HCT116 (cell line): ENCODE measurements around the gene HS6ST3. TPM values are rescaled to one million over a fixed set of nuclear protein-coding genes. Genes with fewer than 3 reads are reported as not detected.
A peak's percentile ranks its signal among the peaks of the same experiment; 100 is the strongest.

Experiments
- ATAC-seq: fragments of 200-7000 bp; cut with Tn5 transposase; 2 replicates; pipeline ENCODE4 v1.9.1; 2020; ENCODE audit warnings: mild to moderate bottlenecking, moderate library complexity
- BruUV-seq: library from RNA; stranded (reverse); fragments of 400-500 nt; replicated peaks from 2 replicates; lab custom pipeline; 2021; lab: Mats Ljungman, UMichigan
- CTCF ChIA-PET: fragments of 300-600 bp; sonication (Branson Sonifier 250); formaldehyde crosslinking; loops from one replicate; lab custom pipeline; 2021; ENCODE audit warnings: antibody characterized with exemption; lab: Charles Lee
- POLR2A ChIA-PET: fragments of 300-600, 350-600 bp; sonication (Branson Sonifier 250); formaldehyde crosslinking; loops from one replicate; lab custom pipeline; 2021; ENCODE audit warnings: antibody characterized with exemption; lab: Charles Lee
- RAD21 ChIA-PET, 2 experiments: fragments of 300-600 bp; sonication (Branson Sonifier 250); formaldehyde crosslinking; loops; one replicate each; lab custom pipeline; 2023; ENCODE audit warnings: low total read pairs in 2 of 2; ENCODE audit not compliant: uncharacterized antibody in 2 of 2, unreplicated experiment in 2 of 2, low non-redundant PET in 1 of 2; lab: Charles Lee
- DNase-seq: peaks from one replicate; pipeline ENCODE4 v3.0.0-alpha.2; 2010; ENCODE audit warnings: low read depth, low spot score
- H2AFZ ChIP-seq: fragments of 200-600 bp; shearing (Covaris generic), sonication (generic); 2 replicates; pipeline ENCODE4 v1.6.1; 2017; ENCODE audit warnings: low read depth, mixed run types, mixed read lengths, antibody characterized with exemption, low read length; ENCODE audit not compliant: poor library complexity, severe bottlenecking
- H3K27ac ChIP-seq: 2 replicates; pipeline ENCODE4 v1.5.1; 2012; ENCODE audit warnings: low read depth, low read length
- H3K27me3 ChIP-seq: fragments of 200-600 bp; sonication (generic); 2 replicates; pipeline ENCODE4 v1.6.1; 2016; ENCODE audit warnings: mixed run types, low read length, mixed read lengths; ENCODE audit not compliant: insufficient read depth
- H3K36me3 ChIP-seq, 2 experiments: fragments of 200-500 bp in 1 of 2; fragments of 200-600 bp in 1 of 2; sonication (Bioruptor generic) in 1 of 2; sonication (generic) in 1 of 2; 2 replicates each; pipeline versions ENCODE4 v1.5.1 to v1.6.1; 2014 to 2016; ENCODE audit warnings: low read length in 2 of 2, inconsistent platforms in 1 of 2, mixed read lengths in 1 of 2, mixed run types in 1 of 2; ENCODE audit not compliant: insufficient read depth in 2 of 2, control insufficient read depth in 1 of 2
- H3K4me1 ChIP-seq, 2 experiments: fragments of 200-600 bp in 1 of 2; sonication (generic) in 1 of 2; 2 replicates each; pipeline versions ENCODE4 v1.5.1 to v1.6.1; 2012 to 2017; ENCODE audit warnings: low read length in 2 of 2, inconsistent platforms in 1 of 2, mild to moderate bottlenecking in 1 of 2, mixed read lengths in 1 of 2, mixed run types in 1 of 2, moderate library complexity in 1 of 2; ENCODE audit not compliant: insufficient read depth in 2 of 2, control insufficient read depth in 1 of 2
- H3K4me2 ChIP-seq: fragments of 200-600 bp; sonication (generic); 2 replicates; pipeline ENCODE4 v1.6.1; 2017; ENCODE audit warnings: mixed run types, low read length, mixed read lengths
- H3K4me3 ChIP-seq, 2 experiments: fragments of 200-600 bp in 1 of 2; sonication (generic) in 1 of 2; replicated peaks in 1 of 2; 2 replicates each; pipeline ENCODE4 v1.5.1; 2011 to 2016; ENCODE audit warnings: low read length in 2 of 2, control low read depth in 1 of 2, low read depth in 1 of 2, mild to moderate bottlenecking in 1 of 2, mixed read lengths in 1 of 2, mixed run types in 1 of 2
- H3K79me2 ChIP-seq: fragments of 200-600 bp; sonication (generic); 2 replicates; pipeline ENCODE4 v1.6.1; 2017; ENCODE audit warnings: mild to moderate bottlenecking, mixed run types, low read length, moderate library complexity, mixed read lengths; ENCODE audit not compliant: insufficient read depth
- H3K9ac ChIP-seq: fragments of 200-600 bp; sonication (generic); 2 replicates; pipeline ENCODE4 v1.6.1; 2016; ENCODE audit warnings: low read length, mixed read lengths
- H3K9me2 ChIP-seq: fragments of 200-600 bp; sonication (generic), shearing (Covaris generic); 2 replicates; pipeline ENCODE4 v1.6.1; 2017; ENCODE audit warnings: mixed run types, mild to moderate bottlenecking, moderate library complexity; ENCODE audit not compliant: insufficient read depth
- H3K9me3 ChIP-seq, 2 experiments: fragments of 200-500 bp in 1 of 2; fragments of 200-600 bp in 1 of 2; sonication (Bioruptor generic) in 1 of 2; sonication (generic) in 1 of 2; 2 replicates each; pipeline ENCODE4 v1.6.1; 2014 to 2017; ENCODE audit warnings: low read length in 2 of 2, mixed read lengths in 2 of 2, inconsistent platforms in 1 of 2, low read depth in 1 of 2, mild to moderate bottlenecking in 1 of 2, mixed run types in 1 of 2, moderate library complexity in 1 of 2; ENCODE audit not compliant: control insufficient read depth in 1 of 2, insufficient read depth in 1 of 2
- H4K20me1 ChIP-seq: fragments of 200-600 bp; sonication (generic), shearing (Covaris generic); 2 replicates; pipeline ENCODE4 v1.6.1; 2017; ENCODE audit warnings: mixed run types, mild to moderate bottlenecking, moderate library complexity; ENCODE audit not compliant: insufficient read depth
- CBX3 ChIP-seq: IDR thresholded peaks from 2 replicates; pipeline ENCODE4 v1.6.1; 2012; ENCODE audit warnings: low read depth
- CEBPB ChIP-seq: IDR thresholded peaks from 2 replicates; pipeline ENCODE4 v1.6.1; 2012; ENCODE audit warnings: low read depth
- EGR1 ChIP-seq: IDR thresholded peaks from 2 replicates; pipeline ENCODE4 v1.6.1; 2012; ENCODE audit warnings: low read depth
- EZH2 ChIP-seq: fragments of 200-600 bp; sonication (generic); IDR thresholded peaks from 2 replicates; pipeline ENCODE4 v1.6.1; 2017; ENCODE audit warnings: antibody characterized with exemption, mixed run types
- JUND ChIP-seq: IDR thresholded peaks from 2 replicates; pipeline ENCODE4 v1.6.1; 2012
- POLR2A ChIP-seq: IDR thresholded peaks from 2 replicates; pipeline ENCODE4 v1.7.0; 2011; ENCODE audit warnings: borderline replicate concordance; ENCODE audit not compliant: insufficient read depth, insufficient read length; ENCODE audit errors: extremely low read depth
- POLR2AphosphoS5 ChIP-seq: IDR thresholded peaks from 2 replicates; pipeline ENCODE4 v1.6.1; 2011; ENCODE audit warnings: mild to moderate bottlenecking, low read depth, low read length, moderate library complexity
- SP1 ChIP-seq: IDR thresholded peaks from 2 replicates; pipeline ENCODE4 v1.6.1; 2012; ENCODE audit warnings: low read depth
- YY1 ChIP-seq: IDR thresholded peaks from 2 replicates; pipeline ENCODE4 v1.6.1; 2011; ENCODE audit warnings: low read length, low read depth, moderate library complexity, mild to moderate bottlenecking; ENCODE audit not compliant: insufficient replicate concordance; ENCODE audit errors: extremely low read depth
- ZBTB33 ChIP-seq: IDR thresholded peaks from 2 replicates; pipeline ENCODE4 v1.6.1; 2011; ENCODE audit warnings: mild to moderate bottlenecking, low read length, moderate library complexity; ENCODE audit not compliant: insufficient replicate concordance; ENCODE audit errors: extremely low read depth
- intact Hi-C: fragments of 100-400 bp; cut with micrococcal nuclease; formaldehyde crosslinking; loops from 2 replicates; pipeline ENCODE4 v1.10.0; 2022
- total RNA-seq: library from RNA; stranded (reverse); gene quantifications from one replicate; pipeline ENCODE4 v1.2.1, GENCODE V29; 2021; ENCODE audit not compliant: unreplicated experiment
- TF ChIP-seq, protein P1 (sequence below), 3 experiments: fragments of 200-600 bp in 1 of 3; sonication (generic) in 1 of 3; IDR thresholded peaks in 2 of 3; conservative IDR thresholded peaks in 1 of 3; 2 replicates each; pipeline ENCODE4 v1.5.1; 2012 to 2017; ENCODE audit warnings: low read depth in 2 of 3, low read length in 2 of 3, antibody characterized with exemption in 1 of 3, borderline replicate concordance in 1 of 3, control low read depth in 1 of 3, mild to moderate bottlenecking in 1 of 3, mixed read lengths in 1 of 3, mixed run types in 1 of 3, moderate library complexity in 1 of 3; ENCODE audit not compliant: insufficient read depth in 1 of 3

Gene HS6ST3
- total RNA-seq, 1 experiment from 2014 or later = 0.10 TPM

GRCh38 chr13:96071504-96071903 lies 18.4 kb upstream of the HS6ST3 start:
- H3K4me2 ChIP-seq = no peak overlapping the region
- POLR2A ChIA-PET = no interaction called here
- RAD21 ChIA-PET = no interaction called here

DNA sequence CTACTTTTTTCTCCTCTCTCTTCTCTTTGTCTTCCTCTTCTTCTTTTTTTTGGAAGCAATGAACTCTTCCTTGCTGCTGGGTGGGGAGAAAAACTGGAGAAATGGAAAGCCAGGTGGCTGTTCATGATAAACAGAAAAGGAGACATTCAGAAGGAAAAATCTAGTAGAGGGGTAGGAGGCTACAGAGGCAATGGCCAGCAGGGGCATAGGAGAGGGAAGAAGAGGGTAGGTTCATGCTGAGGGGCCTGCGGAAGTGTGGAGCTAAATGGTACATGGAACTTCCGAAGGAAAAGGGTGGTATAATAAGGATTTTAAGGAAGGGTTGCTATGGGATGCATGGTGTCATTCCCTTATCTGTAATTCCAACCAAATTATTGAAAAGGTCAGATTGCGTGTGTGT lies 17.5 kb upstream of the HS6ST3 start:
- ATAC-seq (peak; percentile 49; the same call in 1 of the 2 replicates), DNase-seq (no peak)
- intact Hi-C loops = no loop called here
- CTCF ChIA-PET = interaction anchor here (0.8 kb wide), 1 partner anchor 14 kb away, joined by 3 read pairs; no protein-coding TSS in a partner anchor
- no peaks in the 10 kb centered on the region for H3K79me2 ChIP-seq
- H3K9me2 ChIP-seq = no peaks in the 10 kb centered on the region
- POLR2A ChIA-PET = no interaction called here
- H3K4me3 ChIP-seq = no peak overlapping the region
- no peak overlapping the region for H2AFZ ChIP-seq
- no peaks in the 10 kb centered on the region for H3K9me3 ChIP-seq
- no peaks in the 10 kb centered on the region for H3K4me1 ChIP-seq
- H3K36me3 ChIP-seq = no peaks in the 10 kb centered on the region
- peaks cover 12% of the 10 kb centered on the region; the same call in 1 of the 2 replicates for H3K27me3 ChIP-seq
- BruUV-seq = no TSS peak
- TF ChIP-seq, protein P1, sequence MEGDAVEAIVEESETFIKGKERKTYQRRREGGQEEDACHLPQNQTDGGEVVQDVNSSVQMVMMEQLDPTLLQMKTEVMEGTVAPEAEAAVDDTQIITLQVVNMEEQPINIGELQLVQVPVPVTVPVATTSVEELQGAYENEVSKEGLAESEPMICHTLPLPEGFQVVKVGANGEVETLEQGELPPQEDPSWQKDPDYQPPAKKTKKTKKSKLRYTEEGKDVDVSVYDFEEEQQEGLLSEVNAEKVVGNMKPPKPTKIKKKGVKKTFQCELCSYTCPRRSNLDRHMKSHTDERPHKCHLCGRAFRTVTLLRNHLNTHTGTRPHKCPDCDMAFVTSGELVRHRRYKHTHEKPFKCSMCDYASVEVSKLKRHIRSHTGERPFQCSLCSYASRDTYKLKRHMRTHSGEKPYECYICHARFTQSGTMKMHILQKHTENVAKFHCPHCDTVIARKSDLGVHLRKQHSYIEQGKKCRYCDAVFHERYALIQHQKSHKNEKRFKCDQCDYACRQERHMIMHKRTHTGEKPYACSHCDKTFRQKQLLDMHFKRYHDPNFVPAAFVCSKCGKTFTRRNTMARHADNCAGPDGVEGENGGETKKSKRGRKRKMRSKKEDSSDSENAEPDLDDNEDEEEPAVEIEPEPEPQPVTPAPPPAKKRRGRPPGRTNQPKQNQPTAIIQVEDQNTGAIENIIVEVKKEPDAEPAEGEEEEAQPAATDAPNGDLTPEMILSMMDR (IDR thresholded peaks at IDR 0.05 in 2 of 3, conservative IDR thresholded peaks at IDR 0.05 in 1 of 3; ENCODE audit: borderline replicate concordance in 1 of 3, insufficient read depth in 1 of 3, low read depth in 2 of 3, low read length in 2 of 3) = peak in 2 of 3 experiments; percentile 19 to 23; a peak in 1 of 6 replicates
- TF ChIP-seq ZBTB33 = no peak
- no peak for TF ChIP-seq EGR1
- H3K27ac ChIP-seq = no peak overlapping the region
- no peak overlapping the region for H3K4me2 ChIP-seq
- RAD21 ChIA-PET = no interaction called here
- no peak overlapping the region for H3K9ac ChIP-seq
- no peaks in the 10 kb centered on the region for H4K20me1 ChIP-seq

More at GRCh38 chr13:96071504-96071903, 18.4 kb upstream of the HS6ST3 start:
- H3K4me3 ChIP-seq = no peak overlapping the region
- intact Hi-C loops = no loop called here
- no peaks in the 10 kb centered on the region for H3K36me3 ChIP-seq
- H3K9me3 ChIP-seq = no peaks in the 10 kb centered on the region
- CTCF ChIA-PET = no interaction called here
- H3K9ac ChIP-seq = no peak overlapping the region
- no peaks in the 10 kb centered on the region for H3K4me1 ChIP-seq
- TF ChIP-seq POLR2AphosphoS5 = no peak
- no peak for TF ChIP-seq SP1
- no peak for TF ChIP-seq EZH2
- TF ChIP-seq JUND = no peak
- TF ChIP-seq EGR1 = no peak
- TF ChIP-seq CEBPB = no peak
- no peak for TF ChIP-seq CBX3
- TF ChIP-seq YY1 = no peak
- TF ChIP-seq POLR2A = no peak
- no peaks in the 10 kb centered on the region for H3K9me2 ChIP-seq
- H2AFZ ChIP-seq = no peak overlapping the region
- no TSS peak for BruUV-seq
- H3K79me2 ChIP-seq = no peaks in the 10 kb centered on the region
- H3K27me3 ChIP-seq = peaks cover 12% of the 10 kb centered on the region; the same call in 1 of the 2 replicates
- ATAC-seq (no peak), DNase-seq (no peak)
- H4K20me1 ChIP-seq = no peaks in the 10 kb centered on the region
- no peak overlapping the region for H3K27ac ChIP-seq
